ENCODE data around the gene SLC5A1.

Gene SLC5A1

DNA sequence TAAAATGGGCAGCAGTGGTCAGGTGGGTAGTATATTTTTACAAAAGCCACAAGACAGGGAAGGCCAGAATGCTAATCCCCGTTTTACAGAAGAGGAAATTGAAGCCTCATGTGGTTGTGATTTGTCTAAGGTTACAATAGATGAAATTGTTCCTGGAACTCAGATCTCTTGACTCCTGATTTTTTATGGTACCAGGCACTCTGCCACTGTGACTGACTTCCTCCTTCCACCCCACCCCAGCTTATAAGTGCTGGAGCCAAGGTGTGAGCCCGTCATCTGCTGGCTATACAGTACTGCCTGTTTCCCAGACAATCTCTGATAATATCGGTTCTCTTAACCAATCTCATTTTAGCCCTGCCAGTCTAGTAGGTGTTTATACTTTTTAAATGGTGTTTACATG lies 1.9 kb downstream of the SLC5A1 start:
- H3K27ac ChIP-seq (ENCODE audit: low read depth, low read length): peak overlapping the region; percentile 65
- peaks cover 12 to 23% of the 10 kb centered on the region in 2 donors for H3K36me3 ChIP-seq (ENCODE audit: control insufficient read depth in 1 of 2, insufficient read depth in 2 of 2, low read length in 2 of 2)
- H3K4me1 ChIP-seq (ENCODE audit: control insufficient read depth in 1 of 2, insufficient read depth in 2 of 2, low read length in 2 of 2): peaks cover 19 to 28% of the 10 kb centered on the region in 2 donors
- peak overlapping the region; percentile 90 to 93 for H3K9ac ChIP-seq (ENCODE audit: low read depth in 1 of 2, low read length in 2 of 2)
- H3K27me3 ChIP-seq (ENCODE audit: control insufficient read depth in 1 of 2, insufficient read depth in 2 of 2, low read length in 2 of 2): peaks cover 0 to 4% of the 10 kb centered on the region in 2 donors
- H3K9me3 ChIP-seq (ENCODE audit: control insufficient read depth in 1 of 2, low read length in 2 of 2): no peaks in the 10 kb centered on the region
- H3K4me3 ChIP-seq (ENCODE audit: low read depth in 1 of 2, low read length in 2 of 2): peak overlapping the region; percentile 86 to 87

DNA sequence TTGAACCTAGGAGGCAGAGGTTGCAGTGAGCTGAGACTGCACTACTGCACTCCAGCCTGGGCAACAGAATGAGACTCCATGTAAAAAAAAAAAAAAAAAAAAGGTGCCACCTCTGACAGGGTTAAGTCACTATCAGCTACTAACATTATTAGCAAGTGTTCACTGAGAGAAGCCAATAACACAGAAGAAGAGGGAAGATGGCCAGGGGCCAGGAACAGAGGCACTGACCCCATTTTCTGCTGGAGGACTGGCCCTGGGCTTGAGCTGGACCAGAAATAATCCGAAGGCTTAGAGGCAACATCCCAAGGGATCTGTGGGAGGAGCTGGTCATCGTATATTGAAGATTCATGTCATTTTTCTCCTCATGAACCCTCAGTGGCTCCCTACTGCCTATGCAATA lies 5.0 kb downstream of the SLC5A1 start:
- H3K4me3 ChIP-seq (ENCODE audit: low read depth in 1 of 2, low read length in 2 of 2): peak overlapping the region in 1 of 2 donors; percentile 38
- H3K27me3 ChIP-seq (ENCODE audit: control insufficient read depth in 1 of 2, insufficient read depth in 2 of 2, low read length in 2 of 2): peaks cover 0 to 3% of the 10 kb centered on the region in 2 donors
- peaks cover 28 to 34% of the 10 kb centered on the region in 2 donors for H3K4me1 ChIP-seq (ENCODE audit: control insufficient read depth in 1 of 2, insufficient read depth in 2 of 2, low read length in 2 of 2)
- H3K9ac ChIP-seq (ENCODE audit: low read depth in 1 of 2, low read length in 2 of 2): no peak overlapping the region
- H3K9me3 ChIP-seq (ENCODE audit: control insufficient read depth in 1 of 2, low read length in 2 of 2): no peaks in the 10 kb centered on the region
- H3K27ac ChIP-seq (ENCODE audit: low read depth, low read length): no peak overlapping the region
- H3K36me3 ChIP-seq (ENCODE audit: control insufficient read depth in 1 of 2, insufficient read depth in 2 of 2, low read length in 2 of 2): peaks cover 38 to 45% of the 10 kb centered on the region in 2 donors

DNA sequence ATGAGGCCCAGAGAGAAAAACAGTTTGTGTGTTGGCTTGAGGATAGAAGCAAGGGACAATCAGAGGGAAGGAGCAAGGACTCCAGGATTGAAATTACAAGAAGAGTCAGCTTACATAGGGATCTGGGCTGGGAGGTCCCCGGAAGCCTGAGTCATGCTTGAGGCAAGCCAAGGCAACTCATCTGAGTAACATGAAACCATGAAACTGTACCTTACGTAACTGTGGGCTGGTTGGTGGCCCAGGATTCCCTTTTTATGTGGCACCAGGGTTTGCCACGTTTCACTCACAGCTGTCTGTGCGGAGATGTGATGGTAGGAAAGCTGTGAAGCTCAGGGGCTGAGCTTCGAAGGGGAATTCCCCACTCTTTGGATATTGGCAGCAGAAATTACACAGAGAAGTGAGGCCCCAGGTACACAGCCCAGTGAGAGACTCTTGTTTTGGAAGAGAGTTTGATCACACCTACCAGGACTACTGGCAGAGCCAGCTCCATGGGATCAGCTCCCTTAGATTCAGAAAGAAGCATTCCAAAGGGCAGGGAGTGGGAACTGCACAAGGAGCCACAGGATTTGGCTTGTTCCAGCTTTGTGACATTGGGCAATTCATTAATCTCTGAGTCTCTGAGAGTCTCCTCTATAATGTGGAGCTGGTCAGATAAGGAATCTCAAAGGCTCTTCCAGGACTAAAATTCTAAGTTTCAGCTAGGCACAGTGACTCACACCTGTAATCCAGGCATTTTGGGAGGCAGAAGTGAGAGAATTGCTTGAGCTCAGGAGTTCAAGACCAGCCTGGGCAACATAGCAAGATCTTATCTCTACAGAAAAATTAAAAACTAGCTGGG lies 7.8 kb downstream of the SLC5A1 start:
- Histone ChIP-seq H3K36me3 (ENCODE audit: control insufficient read depth in 1 of 2, insufficient read depth in 2 of 2, low read length in 2 of 2) (peaks cover 43 to 58% of the 10 kb centered on the region in 2 donors), H3K27me3 (ENCODE audit: control insufficient read depth in 1 of 2, insufficient read depth in 2 of 2, low read length in 2 of 2) (no peaks in the 10 kb centered on the region), H3K27ac (ENCODE audit: low read depth, low read length) (no peak overlapping the region)

DNA sequence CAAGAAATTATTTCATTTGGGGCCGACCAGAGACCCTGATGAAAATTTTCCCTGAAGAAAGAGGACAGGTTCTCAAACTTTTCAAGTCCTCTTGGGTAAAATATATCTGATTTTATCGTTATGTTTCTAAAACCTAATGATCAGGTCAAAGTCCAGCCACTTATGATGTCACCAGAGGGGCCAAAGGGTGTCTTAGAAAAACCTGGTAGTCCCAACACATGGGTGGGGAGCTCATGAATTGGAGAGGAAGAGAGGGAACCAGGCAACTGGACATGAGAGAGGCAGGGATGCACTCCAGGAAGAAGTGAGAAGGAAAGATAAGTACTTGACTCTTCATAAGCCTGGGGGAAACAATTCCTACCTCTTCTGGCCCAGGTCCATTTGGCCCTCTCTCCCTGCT lies 9.2 kb downstream of the SLC5A1 start:
- H3K36me3 ChIP-seq (ENCODE audit: control insufficient read depth in 1 of 2, insufficient read depth in 2 of 2, low read length in 2 of 2): peaks cover 44 to 60% of the 10 kb centered on the region in 2 donors
- no peaks in the 10 kb centered on the region for H3K9me3 ChIP-seq (ENCODE audit: control insufficient read depth in 1 of 2, low read length in 2 of 2)
- H3K27me3 ChIP-seq (ENCODE audit: control insufficient read depth in 1 of 2, insufficient read depth in 2 of 2, low read length in 2 of 2): no peaks in the 10 kb centered on the region
- H3K9ac ChIP-seq (ENCODE audit: low read depth in 1 of 2, low read length in 2 of 2): no peak overlapping the region
- peak overlapping the region in 1 of 2 donors; percentile 26 for H3K4me3 ChIP-seq (ENCODE audit: low read depth in 1 of 2, low read length in 2 of 2)
- H3K27ac ChIP-seq (ENCODE audit: low read depth, low read length): no peak overlapping the region
- peaks cover 25 to 33% of the 10 kb centered on the region in 2 donors for H3K4me1 ChIP-seq (ENCODE audit: control insufficient read depth in 1 of 2, insufficient read depth in 2 of 2, low read length in 2 of 2)

More for the DNA sequence above, 7.8 kb downstream of the SLC5A1 start:
- H3K4me1 ChIP-seq (ENCODE audit: control insufficient read depth in 1 of 2, insufficient read depth in 2 of 2, low read length in 2 of 2): peaks cover 25 to 34% of the 10 kb centered on the region in 2 donors
- H3K9ac ChIP-seq (ENCODE audit: low read depth in 1 of 2, low read length in 2 of 2): no peak overlapping the region
- no peak overlapping the region for H3K4me3 ChIP-seq (ENCODE audit: low read depth in 1 of 2, low read length in 2 of 2)
- no peaks in the 10 kb centered on the region for H3K9me3 ChIP-seq (ENCODE audit: control insufficient read depth in 1 of 2, low read length in 2 of 2)

DNA sequence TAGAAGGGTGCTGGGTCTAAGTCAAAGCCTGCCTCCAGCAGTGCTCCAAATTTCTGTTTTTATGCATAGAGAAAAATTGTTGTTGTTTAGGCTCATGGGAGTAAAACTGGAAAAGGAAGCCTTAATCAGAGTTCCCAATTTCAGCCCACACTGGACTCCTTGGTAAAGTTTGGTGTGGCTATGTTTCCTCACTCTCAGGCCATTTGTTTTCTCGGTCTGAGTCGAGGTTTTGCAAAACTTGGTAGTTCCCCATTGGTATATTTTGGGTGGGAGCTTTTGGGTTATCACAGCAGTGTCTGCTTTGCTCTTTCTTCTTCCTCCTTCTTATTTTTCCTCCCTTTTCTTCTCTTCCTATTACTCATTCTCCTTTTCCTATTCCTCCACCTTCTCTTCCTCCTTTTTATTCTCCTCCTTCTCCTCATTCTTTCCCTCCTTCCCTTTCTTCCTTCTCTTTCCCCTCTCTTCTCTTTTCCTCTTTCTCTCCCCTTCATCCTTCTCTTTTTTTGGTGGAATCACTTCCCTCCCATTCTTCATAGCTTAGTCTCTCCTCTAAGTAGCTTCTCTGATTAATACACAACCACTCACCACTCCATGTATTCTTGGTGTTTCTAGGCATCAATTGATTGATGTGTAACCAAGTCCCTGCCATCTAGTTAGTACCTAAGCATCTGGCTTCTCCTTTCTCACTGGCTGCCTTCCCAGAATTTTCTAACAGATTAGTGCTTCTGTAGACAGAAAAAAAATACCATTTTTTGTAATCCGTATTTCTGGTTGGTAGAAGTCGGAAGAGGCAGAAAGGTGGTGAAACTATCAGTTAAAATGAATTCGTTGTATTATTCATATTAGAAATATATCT lies 10.1 kb downstream of the SLC5A1 start:
- no peak overlapping the region for H3K27ac ChIP-seq (ENCODE audit: low read depth, low read length)
- H3K9ac ChIP-seq (ENCODE audit: low read depth in 1 of 2, low read length in 2 of 2): no peak overlapping the region
- H3K36me3 ChIP-seq (ENCODE audit: control insufficient read depth in 1 of 2, insufficient read depth in 2 of 2, low read length in 2 of 2): peaks cover 44 to 61% of the 10 kb centered on the region in 2 donors
- no peaks in the 10 kb centered on the region for H3K9me3 ChIP-seq (ENCODE audit: control insufficient read depth in 1 of 2, low read length in 2 of 2)
- H3K4me3 ChIP-seq (ENCODE audit: low read depth in 1 of 2, low read length in 2 of 2): peak overlapping the region in 1 of 2 donors; percentile 26
- no peaks in the 10 kb centered on the region for H3K27me3 ChIP-seq (ENCODE audit: control insufficient read depth in 1 of 2, insufficient read depth in 2 of 2, low read length in 2 of 2)
- peaks cover 25 to 31% of the 10 kb centered on the region in 2 donors for H3K4me1 ChIP-seq (ENCODE audit: control insufficient read depth in 1 of 2, insufficient read depth in 2 of 2, low read length in 2 of 2)

DNA sequence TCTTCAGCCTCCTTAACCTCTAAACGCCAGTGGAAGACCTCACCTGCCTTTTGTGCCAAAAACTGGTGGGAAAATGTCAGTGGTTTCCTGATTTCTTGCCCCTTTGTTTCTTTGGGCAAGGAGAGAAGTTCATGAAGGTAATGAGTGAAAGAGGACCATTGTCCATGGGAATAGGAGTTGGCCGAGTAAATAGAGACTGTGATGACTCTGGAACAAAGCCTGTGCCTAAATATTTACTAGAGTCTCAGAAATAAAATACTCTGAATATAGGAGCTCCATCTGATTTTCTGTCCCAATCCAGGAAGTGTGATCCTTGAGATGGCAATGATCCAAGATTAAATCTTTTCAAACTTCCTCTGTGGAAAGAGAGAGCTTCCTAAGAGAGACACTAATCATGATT lies 12.0 kb downstream of the SLC5A1 start:
- no peaks in the 10 kb centered on the region for H3K9me3 ChIP-seq (ENCODE audit: control insufficient read depth in 1 of 2, low read length in 2 of 2)
- H3K9ac ChIP-seq (ENCODE audit: low read depth in 1 of 2, low read length in 2 of 2): no peak overlapping the region
- H3K36me3 ChIP-seq (ENCODE audit: control insufficient read depth in 1 of 2, insufficient read depth in 2 of 2, low read length in 2 of 2): peaks cover 37 to 64% of the 10 kb centered on the region in 2 donors
- H3K4me1 ChIP-seq (ENCODE audit: control insufficient read depth in 1 of 2, insufficient read depth in 2 of 2, low read length in 2 of 2): peaks cover 21 to 23% of the 10 kb centered on the region in 2 donors
- H3K4me3 ChIP-seq (ENCODE audit: low read depth in 1 of 2, low read length in 2 of 2): no peak overlapping the region
- H3K27me3 ChIP-seq (ENCODE audit: control insufficient read depth in 1 of 2, insufficient read depth in 2 of 2, low read length in 2 of 2): no peaks in the 10 kb centered on the region
- H3K27ac ChIP-seq (ENCODE audit: low read depth, low read length): no peak overlapping the region

DNA sequence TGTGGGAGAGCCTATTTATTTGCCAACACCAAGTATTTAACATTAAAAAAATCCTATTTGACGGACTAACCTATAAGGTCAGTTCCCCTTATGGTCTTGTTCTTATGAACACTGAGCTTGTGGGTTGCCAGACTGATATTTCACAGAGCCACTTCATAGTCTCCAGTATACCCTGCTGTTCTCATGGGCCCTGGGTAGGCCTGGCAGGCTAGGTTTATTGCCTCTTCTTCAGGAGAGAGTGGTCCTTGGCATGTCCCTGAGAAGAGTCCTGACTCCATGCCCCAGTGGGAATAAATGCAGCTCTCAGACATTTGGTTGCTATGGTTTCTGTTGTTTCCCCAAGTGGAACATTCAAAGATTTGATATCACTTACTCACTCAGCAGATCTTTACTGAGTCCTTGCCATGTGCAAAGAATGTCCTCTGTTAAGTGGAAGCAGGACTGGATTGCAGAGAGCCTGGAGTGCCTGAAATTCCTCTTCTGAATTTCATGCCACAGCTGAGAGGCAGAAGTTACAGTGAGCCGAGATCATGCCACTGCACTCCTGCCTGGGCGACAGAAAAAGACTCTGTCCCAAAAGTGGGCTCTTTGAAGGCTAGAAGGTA lies 15.7 kb downstream of the SLC5A1 start:
- Histone ChIP-seq H3K4me1 (ENCODE audit: control insufficient read depth in 1 of 2, insufficient read depth in 2 of 2, low read length in 2 of 2) (peaks cover 20 to 21% of the 10 kb centered on the region in 2 donors), H3K27me3 (ENCODE audit: control insufficient read depth in 1 of 2, insufficient read depth in 2 of 2, low read length in 2 of 2) (no peaks in the 10 kb centered on the region), H3K4me3 (ENCODE audit: low read depth in 1 of 2, low read length in 2 of 2) (no peak overlapping the region), H3K27ac (ENCODE audit: low read depth, low read length) (no peak overlapping the region), H3K9ac (ENCODE audit: low read depth in 1 of 2, low read length in 2 of 2) (no peak overlapping the region), H3K9me3 (ENCODE audit: control insufficient read depth in 1 of 2, low read length in 2 of 2) (no peaks in the 10 kb centered on the region), H3K36me3 (ENCODE audit: control insufficient read depth in 1 of 2, insufficient read depth in 2 of 2, low read length in 2 of 2) (peaks cover 8 to 46% of the 10 kb centered on the region in 2 donors)

DNA sequence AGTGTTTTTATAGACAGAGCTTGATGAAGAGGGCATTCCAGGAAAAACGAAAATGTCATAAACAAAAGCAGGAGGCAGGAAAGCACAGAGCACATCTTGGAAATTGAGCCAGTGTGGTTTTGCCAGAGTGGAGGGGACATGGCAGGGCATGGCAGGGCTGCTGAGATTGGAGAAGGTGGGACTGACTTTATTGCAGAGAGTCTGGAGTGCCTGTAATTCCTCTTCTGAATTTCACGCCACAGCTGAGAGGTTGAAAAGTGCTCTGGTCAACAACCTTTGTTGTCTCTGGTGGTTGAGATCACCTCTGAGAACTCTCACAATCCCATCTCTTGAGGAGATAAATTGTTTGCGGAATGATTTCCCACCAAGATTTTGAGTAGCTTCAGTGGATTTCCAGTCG lies 16.4 kb downstream of the SLC5A1 start:
- H3K27me3 ChIP-seq (ENCODE audit: control insufficient read depth in 1 of 2, insufficient read depth in 2 of 2, low read length in 2 of 2): no peaks in the 10 kb centered on the region
- H3K36me3 ChIP-seq (ENCODE audit: control insufficient read depth in 1 of 2, insufficient read depth in 2 of 2, low read length in 2 of 2): peaks cover 8 to 46% of the 10 kb centered on the region in 2 donors
- H3K9ac ChIP-seq (ENCODE audit: low read depth in 1 of 2, low read length in 2 of 2): no peak overlapping the region
- no peak overlapping the region for H3K27ac ChIP-seq (ENCODE audit: low read depth, low read length)
- no peak overlapping the region for H3K4me3 ChIP-seq (ENCODE audit: low read depth in 1 of 2, low read length in 2 of 2)
- peaks cover 25% of the 10 kb centered on the region in 2 donors for H3K4me1 ChIP-seq (ENCODE audit: control insufficient read depth in 1 of 2, insufficient read depth in 2 of 2, low read length in 2 of 2)
- H3K9me3 ChIP-seq (ENCODE audit: control insufficient read depth in 1 of 2, low read length in 2 of 2): no peaks in the 10 kb centered on the region

DNA sequence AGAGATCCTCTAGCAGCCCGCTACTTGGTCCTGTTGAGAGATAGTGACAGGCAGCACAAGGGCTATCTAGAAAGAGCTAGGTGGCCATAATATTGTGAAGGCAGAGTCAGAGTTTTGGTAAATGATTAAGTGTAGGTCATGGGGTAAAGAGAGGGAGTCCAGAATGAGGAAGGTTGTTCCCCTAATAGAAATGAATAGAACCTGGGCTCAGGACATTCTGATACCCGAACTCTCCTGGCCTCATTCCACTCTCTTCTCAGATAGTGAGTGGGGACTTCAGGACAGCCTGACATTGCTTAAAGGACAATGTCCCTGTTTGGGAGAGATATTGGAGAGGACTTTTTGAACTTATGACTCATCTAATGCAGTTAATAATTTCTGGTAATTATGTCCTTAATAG lies 20.6 kb downstream of the SLC5A1 start:
- no peaks in the 10 kb centered on the region for H3K27me3 ChIP-seq (ENCODE audit: control insufficient read depth in 1 of 2, insufficient read depth in 2 of 2, low read length in 2 of 2)
- H3K36me3 ChIP-seq (ENCODE audit: control insufficient read depth in 1 of 2, insufficient read depth in 2 of 2, low read length in 2 of 2): peaks cover 14 to 38% of the 10 kb centered on the region in 2 donors
- no peak overlapping the region for H3K9ac ChIP-seq (ENCODE audit: low read depth in 1 of 2, low read length in 2 of 2)
- H3K27ac ChIP-seq (ENCODE audit: low read depth, low read length): no peak overlapping the region
- H3K9me3 ChIP-seq (ENCODE audit: control insufficient read depth in 1 of 2, low read length in 2 of 2): no peaks in the 10 kb centered on the region
- peaks cover 43 to 55% of the 10 kb centered on the region in 2 donors for H3K4me1 ChIP-seq (ENCODE audit: control insufficient read depth in 1 of 2, insufficient read depth in 2 of 2, low read length in 2 of 2)
- H3K4me3 ChIP-seq (ENCODE audit: low read depth in 1 of 2, low read length in 2 of 2): no peak overlapping the region
